ENCODE measurements around the gene FOSB. TPM values are rescaled to one million over a fixed set of nuclear protein-coding genes. Genes with fewer than 3 reads are reported as not detected.

FOSB gene
- total RNA-seq, 1 donor from 2014 or later: 20.4 TPM

GRCh38 chr19:45468803-45469131, 971 bp downstream of the FOSB start:
- peaks cover 57% of the 10 kb centered on the region for H3K4me1 Mint-ChIP-seq
- no peak for DNase-seq
- peak; percentile 25 for ATAC-seq (ENCODE audit: low read depth)
- TF ChIP-seq, protein P1, sequence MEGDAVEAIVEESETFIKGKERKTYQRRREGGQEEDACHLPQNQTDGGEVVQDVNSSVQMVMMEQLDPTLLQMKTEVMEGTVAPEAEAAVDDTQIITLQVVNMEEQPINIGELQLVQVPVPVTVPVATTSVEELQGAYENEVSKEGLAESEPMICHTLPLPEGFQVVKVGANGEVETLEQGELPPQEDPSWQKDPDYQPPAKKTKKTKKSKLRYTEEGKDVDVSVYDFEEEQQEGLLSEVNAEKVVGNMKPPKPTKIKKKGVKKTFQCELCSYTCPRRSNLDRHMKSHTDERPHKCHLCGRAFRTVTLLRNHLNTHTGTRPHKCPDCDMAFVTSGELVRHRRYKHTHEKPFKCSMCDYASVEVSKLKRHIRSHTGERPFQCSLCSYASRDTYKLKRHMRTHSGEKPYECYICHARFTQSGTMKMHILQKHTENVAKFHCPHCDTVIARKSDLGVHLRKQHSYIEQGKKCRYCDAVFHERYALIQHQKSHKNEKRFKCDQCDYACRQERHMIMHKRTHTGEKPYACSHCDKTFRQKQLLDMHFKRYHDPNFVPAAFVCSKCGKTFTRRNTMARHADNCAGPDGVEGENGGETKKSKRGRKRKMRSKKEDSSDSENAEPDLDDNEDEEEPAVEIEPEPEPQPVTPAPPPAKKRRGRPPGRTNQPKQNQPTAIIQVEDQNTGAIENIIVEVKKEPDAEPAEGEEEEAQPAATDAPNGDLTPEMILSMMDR (IDR thresholded peaks at IDR 0.05): no peak
- H3K36me3 Mint-ChIP-seq (ENCODE audit: low read depth): peaks cover 21% of the 10 kb centered on the region
- ChIA-PET CTCF (interaction anchor here (1.3 to 4.6 kb wide), 6 partner anchors 10 to 63 kb away, joined by 3 to 50 read pairs (median 4); no protein-coding TSS in a partner anchor), POLR2A (interaction anchor here (0.9 to 4.9 kb wide), 17 partner anchors 9 to 224 kb away, joined by 3 to 66 read pairs (median 8); partner anchors contain the start of genes PPM1N and QPCTL)
- intact Hi-C loops (cut with micrococcal nuclease): loop anchor here (1.0 kb wide), 3 partner anchors 10 to 98 kb away; partner anchors contain the start of gene ERCC2
- H3K27me3 Mint-ChIP-seq: peaks cover 13% of the 10 kb centered on the region
- H3K9me3 Mint-ChIP-seq: no peaks in the 10 kb centered on the region
- peak overlapping the region; percentile 92 for H3K4me3 Mint-ChIP-seq
- peak overlapping the region; percentile 98 for H3K27ac Mint-ChIP-seq

DNA sequence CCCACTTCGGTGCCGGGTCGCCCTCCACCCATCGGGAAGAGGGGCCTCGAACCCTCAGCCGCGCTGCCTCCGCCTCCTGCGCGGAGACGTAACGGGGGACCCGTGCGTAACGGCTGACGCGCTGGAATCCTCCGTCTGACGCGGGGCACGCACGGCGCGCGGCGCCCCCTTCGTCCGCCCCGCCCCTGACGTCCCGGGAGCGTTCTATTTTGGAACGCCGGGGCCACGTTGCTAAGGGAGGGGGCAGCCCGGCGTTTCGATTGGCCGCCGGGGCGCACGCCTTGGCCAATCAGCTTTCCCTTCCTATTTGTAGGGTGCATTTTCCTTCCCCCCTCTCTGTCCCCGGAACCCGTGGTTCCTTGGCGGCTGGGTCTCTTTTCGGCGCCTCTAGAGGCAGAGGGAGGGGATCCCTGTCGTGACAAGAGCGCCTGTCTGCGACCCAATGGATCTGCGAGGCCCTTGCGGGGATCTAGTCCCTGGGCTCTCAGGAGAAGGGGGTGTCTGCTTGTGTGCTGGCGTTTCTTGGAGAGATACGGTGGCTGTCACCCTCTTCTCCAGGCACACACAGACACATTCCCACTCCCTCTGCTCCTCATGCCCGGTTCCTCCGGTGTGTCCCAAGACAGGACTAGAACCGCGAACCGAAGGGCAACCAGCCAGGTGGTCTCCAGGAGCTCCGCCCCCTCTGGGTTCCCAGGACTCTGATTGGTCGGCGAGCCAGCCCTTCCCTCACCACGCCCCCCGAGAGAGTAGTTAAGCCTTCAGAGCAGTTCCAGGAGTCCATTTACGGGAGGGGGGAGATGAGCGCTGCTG, 1.5 kb downstream of the FOSB start:
- POLR2A ChIA-PET: interaction anchor here (0.6 to 4.9 kb wide), 22 partner anchors 9 to 427 kb away, joined by 3 to 66 read pairs (median 4); partner anchors contain the start of genes BLOC1S3, FBXO46, PPM1N and QPCTL
- Mint-ChIP-seq H3K27me3 (peaks cover 16% of the 10 kb centered on the region), H3K9me3 (no peaks in the 10 kb centered on the region), H3K4me1 (peaks cover 57% of the 10 kb centered on the region), H3K36me3 (ENCODE audit: low read depth) (peaks cover 23% of the 10 kb centered on the region), H3K4me3 (peak overlapping the region; percentile 92), H3K27ac (peak overlapping the region; percentile 98)
- peak; percentile 52 for ATAC-seq (ENCODE audit: low read depth)
- intact Hi-C loops (cut with micrococcal nuclease): loop anchor here (1.0 kb wide), 3 partner anchors 9 to 99 kb away; partner anchors contain the start of gene ERCC2
- DNase-seq: peak; percentile 92
- CTCF ChIA-PET: interaction anchor here (1.3 to 4.6 kb wide), 5 partner anchors 9 to 45 kb away, joined by 3 to 50 read pairs (median 5); no protein-coding TSS in a partner anchor
- TF ChIP-seq, protein P1 (IDR thresholded peaks at IDR 0.05): no peak

DNA sequence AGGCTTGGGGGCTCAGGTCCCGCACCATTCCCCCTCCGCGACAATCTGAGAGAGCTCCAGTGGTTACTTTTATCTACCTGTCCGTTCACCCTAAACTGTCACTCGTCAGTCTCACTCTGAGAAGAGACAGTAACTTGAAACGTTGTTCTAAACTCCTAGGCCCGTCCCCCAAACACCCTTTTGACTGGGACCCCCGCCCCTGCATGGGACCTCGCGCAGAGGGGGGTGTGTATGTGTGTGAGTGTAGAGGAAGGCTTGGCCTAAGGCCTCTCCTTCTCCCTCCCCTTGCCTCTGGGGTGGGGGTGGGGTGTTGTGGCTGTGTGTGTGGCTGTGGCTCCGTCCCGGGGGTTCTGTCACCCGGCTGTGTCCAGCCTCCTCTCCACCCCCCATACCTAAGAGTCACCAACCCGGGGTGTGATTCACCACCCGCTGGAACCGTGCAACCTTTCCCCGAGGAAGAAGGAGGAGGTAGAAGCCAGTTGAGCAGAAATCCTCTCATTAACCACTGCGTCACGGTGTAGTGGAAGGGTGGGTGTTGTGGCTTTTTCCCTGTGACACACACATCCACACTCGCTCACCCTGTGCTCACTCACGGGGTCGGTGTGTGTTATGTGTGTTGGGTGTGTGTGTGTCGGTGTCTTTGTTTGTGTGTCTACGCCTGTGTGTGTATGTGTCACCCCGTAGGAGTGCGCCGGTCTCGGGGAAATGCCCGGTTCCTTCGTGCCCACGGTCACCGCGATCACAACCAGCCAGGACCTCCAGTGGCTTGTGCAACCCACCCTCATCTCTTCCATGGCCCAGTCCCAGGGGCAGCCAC, 2.4 kb downstream of the FOSB start:
- TF ChIP-seq, protein P1 (IDR thresholded peaks at IDR 0.05): no peak
- ChIA-PET POLR2A (interaction anchor here (0.6 to 4.9 kb wide), 13 partner anchors 8 to 292 kb away, joined by 3 to 66 read pairs (median 8); partner anchors contain the start of genes BLOC1S3, FBXO46, PPM1N and QPCTL), CTCF (interaction anchor here (1.3 to 4.6 kb wide), 5 partner anchors 8 to 31 kb away, joined by 4 to 50 read pairs (median 12); no protein-coding TSS in a partner anchor)
- H3K9me3 Mint-ChIP-seq: no peaks in the 10 kb centered on the region
- H3K27me3 Mint-ChIP-seq: peaks cover 23% of the 10 kb centered on the region
- H3K4me3 Mint-ChIP-seq: peak overlapping the region; percentile 92
- peaks cover 23% of the 10 kb centered on the region for H3K36me3 Mint-ChIP-seq (ENCODE audit: low read depth)
- DNase-seq (peak; percentile 60), ATAC-seq (ENCODE audit: low read depth) (peak; percentile 12)
- peaks cover 52% of the 10 kb centered on the region for H3K4me1 Mint-ChIP-seq
- H3K27ac Mint-ChIP-seq: peak overlapping the region; percentile 98
- intact Hi-C loops (cut with micrococcal nuclease): loop anchor here (1.0 kb wide), 3 partner anchors 8 to 100 kb away; partner anchors contain the start of gene ERCC2

DNA sequence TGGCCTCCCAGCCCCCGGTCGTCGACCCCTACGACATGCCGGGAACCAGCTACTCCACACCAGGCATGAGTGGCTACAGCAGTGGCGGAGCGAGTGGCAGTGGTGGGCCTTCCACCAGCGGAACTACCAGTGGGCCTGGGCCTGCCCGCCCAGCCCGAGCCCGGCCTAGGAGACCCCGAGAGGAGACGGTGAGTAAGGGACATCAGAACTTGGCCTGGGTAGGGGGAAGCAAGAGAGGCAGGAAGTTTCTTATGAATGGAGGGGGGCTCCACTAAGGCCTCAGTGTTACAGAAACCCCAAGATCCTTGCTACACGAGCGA, 2.9 kb downstream of the FOSB start:
- Mint-ChIP-seq H3K4me3 (peak overlapping the region; percentile 92), H3K27ac (no peak overlapping the region), H3K36me3 (ENCODE audit: low read depth) (peaks cover 23% of the 10 kb centered on the region), H3K4me1 (peaks cover 52% of the 10 kb centered on the region), H3K27me3 (peaks cover 24% of the 10 kb centered on the region), H3K9me3 (no peaks in the 10 kb centered on the region)
- intact Hi-C loops (cut with micrococcal nuclease): no loop called here
- TF ChIP-seq, protein P1 (IDR thresholded peaks at IDR 0.05): no peak
- CTCF ChIA-PET: interaction anchor here (2.4 kb wide), 1 partner anchor 31 kb away, joined by 12 read pairs; no protein-coding TSS in a partner anchor
- DNase-seq: no peak
- POLR2A ChIA-PET: interaction anchor here (4.9 kb wide), 1 partner anchor 7 kb away, joined by 66 read pairs; no protein-coding TSS in a partner anchor
- ATAC-seq (ENCODE audit: low read depth): no peak

Data from activated B cell treated with CpG ODN at 0.5 μM for 24 hours (primary cell).